H1 (cell line): ENCODE results near the gene GJB3. TPM values are rescaled to one million over a fixed set of nuclear protein-coding genes. Genes with fewer than 3 reads are reported as not detected.

Experiments used
- EZH2 ChIP-seq: fragments of 200-600 bp; sonication (generic); IDR thresholded peaks from 2 replicates; pipeline ENCODE4 v1.7.1; 2012; ENCODE audit warnings: low read depth, mild to moderate bottlenecking, moderate library complexity, low read length, inconsistent platforms; ENCODE audit not compliant: severe bottlenecking
- polyA plus RNA-seq, 7 experiments: library from polyadenylated mRNA; depleted of rRNA in 3 of 7; stranded (reverse) in 5 of 7; unstranded in 2 of 7; fragments of >200 nt in 5 of 7; fragments of 200-250 nt in 2 of 7; gene quantifications; 1 replicate in 5 of 7; 2 replicates in 1 of 7; 4 replicates in 1 of 7; pipeline versions ENCODE4 v1.2.1 to v1.2.3, GENCODE V29; 2011 to 2013; ENCODE audit warnings: missing spikeins in 2 of 7, mixed read lengths in 2 of 7
- total RNA-seq: library from RNA; stranded (reverse); fragmentation: NEBNext Ultra II Directional; extraction: Animal tissue kit (Norgen Biotek cat#: 25700); gene quantifications from 2 replicates; pipeline ENCODE4 v1.2.1, GENCODE V29; 2021

Gene GJB3
- total and polyA plus RNA-seq, 2 of the 8 experiments (the other 6 are each of a cell fraction or from before 2014, with no cell fraction given), result 0.93 to 1.6 TPM

DNA sequence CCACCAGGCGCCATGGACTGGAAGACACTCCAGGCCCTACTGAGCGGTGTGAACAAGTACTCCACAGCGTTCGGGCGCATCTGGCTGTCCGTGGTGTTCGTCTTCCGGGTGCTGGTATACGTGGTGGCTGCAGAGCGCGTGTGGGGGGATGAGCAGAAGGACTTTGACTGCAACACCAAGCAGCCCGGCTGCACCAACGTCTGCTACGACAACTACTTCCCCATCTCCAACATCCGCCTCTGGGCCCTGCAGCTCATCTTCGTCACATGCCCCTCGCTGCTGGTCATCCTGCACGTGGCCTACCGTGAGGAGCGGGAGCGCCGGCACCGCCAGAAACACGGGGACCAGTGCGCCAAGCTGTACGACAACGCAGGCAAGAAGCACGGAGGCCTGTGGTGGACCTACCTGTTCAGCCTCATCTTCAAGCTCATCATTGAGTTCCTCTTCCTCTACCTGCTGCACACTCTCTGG, 3.8 kb downstream of the GJB3 start (continued):
- no peak for TF ChIP-seq EZH2
